ENCODE data around the gene TMEM52.

The TMEM52 gene

DNA sequence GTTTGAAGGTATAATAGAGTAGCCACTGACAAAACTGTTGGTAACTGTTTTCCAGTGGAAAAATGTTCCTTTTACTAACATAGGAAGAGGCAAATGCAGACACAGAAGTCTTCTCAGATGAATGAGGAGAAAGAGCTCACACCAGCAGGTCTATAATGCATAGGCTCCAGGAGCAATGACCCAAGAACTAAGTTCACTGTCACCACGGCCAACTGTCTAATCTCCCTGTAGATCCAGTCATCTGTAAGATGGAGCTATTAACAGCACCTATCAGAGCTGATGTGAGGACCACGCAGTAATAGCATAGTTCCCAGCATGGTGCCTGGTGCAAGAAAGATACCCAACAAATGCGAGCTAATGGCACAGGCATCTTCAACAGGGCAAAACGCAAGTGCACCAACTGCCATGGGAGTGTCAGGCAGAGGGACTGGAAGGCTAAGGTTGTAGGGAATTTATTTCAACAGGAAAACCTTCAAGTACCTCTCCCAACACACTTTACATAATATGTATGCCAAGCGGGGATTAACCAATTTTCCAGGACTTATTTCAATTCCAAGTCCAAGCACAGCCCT lies 41.1 kb downstream of the TMEM52 start:
- no peak for ATAC-seq
- TF ChIP-seq TCF4 (CRISPR knock-in tag; IDR thresholded peaks at IDR 0.05; ENCODE audit: borderline replicate concordance) = no peak
- TF ChIP-seq RARB (CRISPR knock-in tag; IDR thresholded peaks at IDR 0.05) = no peak
- no peak for TF ChIP-seq TOX (CRISPR knock-in tag; IDR thresholded peaks at IDR 0.05; ENCODE audit: borderline replicate concordance)
- no peak for TF ChIP-seq ZFP30 (CRISPR knock-in tag; IDR thresholded peaks at IDR 0.05)
- TF ChIP-seq ZC3H10 (CRISPR knock-in tag; IDR thresholded peaks at IDR 0.05) = no peak
- TF ChIP-seq SNAI2 (CRISPR knock-in tag; IDR thresholded peaks at IDR 0.05) = no peak
- no peak for TF ChIP-seq ZNF70 (CRISPR knock-in tag; IDR thresholded peaks at IDR 0.05)
- TF ChIP-seq, protein P1, sequence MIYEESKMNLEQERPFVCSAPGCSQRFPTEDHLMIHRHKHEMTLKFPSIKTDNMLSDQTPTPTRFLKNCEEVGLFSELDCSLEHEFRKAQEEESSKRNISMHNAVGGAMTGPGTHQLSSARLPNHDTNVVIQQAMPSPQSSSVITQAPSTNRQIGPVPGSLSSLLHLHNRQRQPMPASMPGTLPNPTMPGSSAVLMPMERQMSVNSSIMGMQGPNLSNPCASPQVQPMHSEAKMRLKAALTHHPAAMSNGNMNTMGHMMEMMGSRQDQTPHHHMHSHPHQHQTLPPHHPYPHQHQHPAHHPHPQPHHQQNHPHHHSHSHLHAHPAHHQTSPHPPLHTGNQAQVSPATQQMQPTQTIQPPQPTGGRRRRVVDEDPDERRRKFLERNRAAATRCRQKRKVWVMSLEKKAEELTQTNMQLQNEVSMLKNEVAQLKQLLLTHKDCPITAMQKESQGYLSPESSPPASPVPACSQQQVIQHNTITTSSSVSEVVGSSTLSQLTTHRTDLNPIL (CRISPR knock-in tag; IDR thresholded peaks at IDR 0.05; ENCODE audit: low read depth) = no peak
- no peak for TF ChIP-seq BACH2 (CRISPR knock-in tag; IDR thresholded peaks at IDR 0.05; ENCODE audit: borderline replicate concordance)
- no peak for TF ChIP-seq PPARA (CRISPR knock-in tag; IDR thresholded peaks at IDR 0.05; ENCODE audit: borderline replicate concordance)
- no peak for TF ChIP-seq ARNTL (CRISPR knock-in tag; IDR thresholded peaks at IDR 0.05; ENCODE audit: borderline replicate concordance, low read depth)
- TF ChIP-seq GLIS3 (CRISPR knock-in tag; IDR thresholded peaks at IDR 0.05) = no peak
- no peak for TF ChIP-seq ESRRG (CRISPR knock-in tag; IDR thresholded peaks at IDR 0.05)
- TF ChIP-seq ZNF565 (CRISPR knock-in tag; conservative IDR thresholded peaks at IDR 0.05; ENCODE audit: low read depth) = no peak
- TF ChIP-seq ZNF8 (CRISPR knock-in tag; IDR thresholded peaks at IDR 0.05) = no peak
- TF ChIP-seq, protein P2, sequence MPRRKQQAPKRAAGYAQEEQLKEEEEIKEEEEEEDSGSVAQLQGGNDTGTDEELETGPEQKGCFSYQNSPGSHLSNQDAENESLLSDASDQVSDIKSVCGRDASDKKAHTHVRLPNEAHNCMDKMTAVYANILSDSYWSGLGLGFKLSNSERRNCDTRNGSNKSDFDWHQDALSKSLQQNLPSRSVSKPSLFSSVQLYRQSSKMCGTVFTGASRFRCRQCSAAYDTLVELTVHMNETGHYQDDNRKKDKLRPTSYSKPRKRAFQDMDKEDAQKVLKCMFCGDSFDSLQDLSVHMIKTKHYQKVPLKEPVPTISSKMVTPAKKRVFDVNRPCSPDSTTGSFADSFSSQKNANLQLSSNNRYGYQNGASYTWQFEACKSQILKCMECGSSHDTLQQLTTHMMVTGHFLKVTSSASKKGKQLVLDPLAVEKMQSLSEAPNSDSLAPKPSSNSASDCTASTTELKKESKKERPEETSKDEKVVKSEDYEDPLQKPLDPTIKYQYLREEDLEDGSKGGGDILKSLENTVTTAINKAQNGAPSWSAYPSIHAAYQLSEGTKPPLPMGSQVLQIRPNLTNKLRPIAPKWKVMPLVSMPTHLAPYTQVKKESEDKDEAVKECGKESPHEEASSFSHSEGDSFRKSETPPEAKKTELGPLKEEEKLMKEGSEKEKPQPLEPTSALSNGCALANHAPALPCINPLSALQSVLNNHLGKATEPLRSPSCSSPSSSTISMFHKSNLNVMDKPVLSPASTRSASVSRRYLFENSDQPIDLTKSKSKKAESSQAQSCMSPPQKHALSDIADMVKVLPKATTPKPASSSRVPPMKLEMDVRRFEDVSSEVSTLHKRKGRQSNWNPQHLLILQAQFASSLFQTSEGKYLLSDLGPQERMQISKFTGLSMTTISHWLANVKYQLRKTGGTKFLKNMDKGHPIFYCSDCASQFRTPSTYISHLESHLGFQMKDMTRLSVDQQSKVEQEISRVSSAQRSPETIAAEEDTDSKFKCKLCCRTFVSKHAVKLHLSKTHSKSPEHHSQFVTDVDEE (CRISPR knock-in tag; IDR thresholded peaks at IDR 0.05) = no peak

DNA sequence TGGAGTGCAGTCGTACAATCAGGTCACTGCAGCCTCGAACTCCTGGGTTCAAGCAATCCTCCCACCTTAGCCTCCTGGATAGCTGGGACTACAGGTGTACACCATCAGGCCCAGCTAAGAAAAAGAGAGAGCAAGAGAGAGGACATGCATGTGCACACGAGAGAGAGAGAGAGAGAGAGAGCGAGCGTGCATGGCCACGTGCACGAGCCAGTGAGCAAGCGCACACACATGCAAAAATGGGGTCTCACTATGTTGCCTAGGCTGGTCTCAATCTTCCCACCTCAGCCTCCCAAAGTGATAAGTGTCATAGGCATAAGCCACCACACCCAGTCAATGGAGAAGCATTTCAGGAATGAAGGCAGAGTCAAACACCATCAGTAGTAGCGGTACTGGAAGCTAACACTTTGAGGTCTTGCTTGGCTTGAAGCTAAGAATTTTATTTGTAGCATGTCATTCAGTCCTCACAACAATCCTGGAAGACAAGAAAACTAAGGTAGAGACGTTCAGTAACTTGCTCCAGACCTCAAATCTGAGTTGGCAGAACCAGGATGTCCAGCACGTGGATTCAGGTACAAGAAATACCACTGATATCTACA lies 42.6 kb downstream of the TMEM52 start:
- TF ChIP-seq, protein P3, sequence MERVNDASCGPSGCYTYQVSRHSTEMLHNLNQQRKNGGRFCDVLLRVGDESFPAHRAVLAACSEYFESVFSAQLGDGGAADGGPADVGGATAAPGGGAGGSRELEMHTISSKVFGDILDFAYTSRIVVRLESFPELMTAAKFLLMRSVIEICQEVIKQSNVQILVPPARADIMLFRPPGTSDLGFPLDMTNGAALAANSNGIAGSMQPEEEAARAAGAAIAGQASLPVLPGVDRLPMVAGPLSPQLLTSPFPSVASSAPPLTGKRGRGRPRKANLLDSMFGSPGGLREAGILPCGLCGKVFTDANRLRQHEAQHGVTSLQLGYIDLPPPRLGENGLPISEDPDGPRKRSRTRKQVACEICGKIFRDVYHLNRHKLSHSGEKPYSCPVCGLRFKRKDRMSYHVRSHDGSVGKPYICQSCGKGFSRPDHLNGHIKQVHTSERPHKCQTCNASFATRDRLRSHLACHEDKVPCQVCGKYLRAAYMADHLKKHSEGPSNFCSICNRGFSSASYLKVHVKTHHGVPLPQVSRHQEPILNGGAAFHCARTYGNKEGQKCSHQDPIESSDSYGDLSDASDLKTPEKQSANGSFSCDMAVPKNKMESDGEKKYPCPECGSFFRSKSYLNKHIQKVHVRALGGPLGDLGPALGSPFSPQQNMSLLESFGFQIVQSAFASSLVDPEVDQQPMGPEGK (CRISPR knock-in tag; IDR thresholded peaks at IDR 0.05; ENCODE audit: borderline replicate concordance) = no peak
- no peak for ATAC-seq

DNA sequence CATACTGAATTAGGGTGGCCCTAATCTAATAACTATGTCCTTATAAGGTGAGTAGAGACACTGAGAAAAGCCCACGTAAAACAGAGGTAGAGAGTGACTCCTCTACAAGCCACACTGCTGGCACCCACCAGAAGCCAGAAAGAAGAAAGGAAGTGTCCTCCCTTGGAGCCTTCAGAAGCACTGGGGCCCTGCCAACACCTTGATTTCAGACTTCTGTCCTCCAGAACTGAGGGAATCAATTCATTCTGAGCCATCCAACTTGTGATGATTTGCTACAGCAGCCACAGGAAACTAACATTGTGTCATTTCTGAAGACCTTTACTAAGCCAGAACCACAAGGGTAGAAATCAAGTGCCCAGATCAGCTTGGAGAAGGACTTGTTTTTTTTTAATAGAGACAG lies 43.1 kb downstream of the TMEM52 start:
- no peak for TF ChIP-seq TCF4 (CRISPR knock-in tag; IDR thresholded peaks at IDR 0.05; ENCODE audit: borderline replicate concordance)
- TF ChIP-seq CSDC2 (CRISPR knock-in tag; IDR thresholded peaks at IDR 0.05) = no peak
- TF ChIP-seq ZNF70 (CRISPR knock-in tag; IDR thresholded peaks at IDR 0.05) = no peak
- no peak for TF ChIP-seq ZNF8 (CRISPR knock-in tag; IDR thresholded peaks at IDR 0.05)
- TF ChIP-seq, protein P4, sequence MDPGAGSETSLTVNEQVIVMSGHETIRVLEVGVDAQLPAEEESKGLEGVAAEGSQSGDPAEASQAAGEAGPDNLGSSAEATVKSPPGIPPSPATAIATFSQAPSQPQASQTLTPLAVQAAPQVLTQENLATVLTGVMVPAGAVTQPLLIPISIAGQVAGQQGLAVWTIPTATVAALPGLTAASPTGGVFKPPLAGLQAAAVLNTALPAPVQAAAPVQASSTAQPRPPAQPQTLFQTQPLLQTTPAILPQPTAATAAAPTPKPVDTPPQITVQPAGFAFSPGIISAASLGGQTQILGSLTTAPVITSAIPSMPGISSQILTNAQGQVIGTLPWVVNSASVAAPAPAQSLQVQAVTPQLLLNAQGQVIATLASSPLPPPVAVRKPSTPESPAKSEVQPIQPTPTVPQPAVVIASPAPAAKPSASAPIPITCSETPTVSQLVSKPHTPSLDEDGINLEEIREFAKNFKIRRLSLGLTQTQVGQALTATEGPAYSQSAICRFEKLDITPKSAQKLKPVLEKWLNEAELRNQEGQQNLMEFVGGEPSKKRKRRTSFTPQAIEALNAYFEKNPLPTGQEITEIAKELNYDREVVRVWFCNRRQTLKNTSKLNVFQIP (CRISPR knock-in tag; IDR thresholded peaks at IDR 0.05; ENCODE audit: borderline replicate concordance, low read depth) = no peak
- TF ChIP-seq, protein P5, sequence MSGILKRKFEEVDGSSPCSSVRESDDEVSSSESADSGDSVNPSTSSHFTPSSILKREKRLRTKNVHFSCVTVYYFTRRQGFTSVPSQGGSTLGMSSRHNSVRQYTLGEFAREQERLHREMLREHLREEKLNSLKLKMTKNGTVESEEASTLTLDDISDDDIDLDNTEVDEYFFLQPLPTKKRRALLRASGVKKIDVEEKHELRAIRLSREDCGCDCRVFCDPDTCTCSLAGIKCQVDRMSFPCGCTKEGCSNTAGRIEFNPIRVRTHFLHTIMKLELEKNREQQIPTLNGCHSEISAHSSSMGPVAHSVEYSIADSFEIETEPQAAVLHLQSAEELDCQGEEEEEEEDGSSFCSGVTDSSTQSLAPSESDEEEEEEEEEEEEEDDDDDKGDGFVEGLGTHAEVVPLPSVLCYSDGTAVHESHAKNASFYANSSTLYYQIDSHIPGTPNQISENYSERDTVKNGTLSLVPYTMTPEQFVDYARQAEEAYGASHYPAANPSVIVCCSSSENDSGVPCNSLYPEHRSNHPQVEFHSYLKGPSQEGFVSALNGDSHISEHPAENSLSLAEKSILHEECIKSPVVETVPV (CRISPR knock-in tag; IDR thresholded peaks at IDR 0.05) = no peak
- TF ChIP-seq, protein P3 (CRISPR knock-in tag; IDR thresholded peaks at IDR 0.05; ENCODE audit: borderline replicate concordance) = no peak
- no peak for TF ChIP-seq ISL1 (CRISPR knock-in tag; IDR thresholded peaks at IDR 0.05)
- no peak for TF ChIP-seq OSR1 (CRISPR knock-in tag; IDR thresholded peaks at IDR 0.05)
- TF ChIP-seq ZC3H10 (CRISPR knock-in tag; IDR thresholded peaks at IDR 0.05) = no peak
- TF ChIP-seq GLIS3 (CRISPR knock-in tag; IDR thresholded peaks at IDR 0.05) = no peak
- TF ChIP-seq, protein P2 (CRISPR knock-in tag; IDR thresholded peaks at IDR 0.05) = no peak
- no peak for TF ChIP-seq ZFP3 (CRISPR knock-in tag; IDR thresholded peaks at IDR 0.05)
- no peak for ATAC-seq

Measured in SK-N-SH treated with all-trans-retinoic acid at 6 μM for 48 hours (cell line).